IMR-90 (cell line): Measurements from ENCODE around the gene NPAS3.

Experiments used
- CTCF ChIP-seq: conservative IDR thresholded peaks from 2 replicates; pipeline ENCODE4 v1.5.1; 2012; ENCODE audit warnings: mild to moderate bottlenecking, low read depth, low read length, improper control_type of control experiment
- MAFK ChIP-seq: IDR thresholded peaks from 2 replicates; pipeline ENCODE4 v1.6.1; 2012; ENCODE audit warnings: low read depth, low read length, improper control_type of control experiment
- MXI1 ChIP-seq: IDR thresholded peaks from 2 replicates; pipeline ENCODE4 v1.6.1; 2012; ENCODE audit warnings: low read depth, mild to moderate bottlenecking, low read length, moderate library complexity, borderline replicate concordance
- USF2 ChIP-seq: fragments of 150-350 bp; IDR thresholded peaks from 2 replicates; pipeline ENCODE4 v1.6.1; 2017; ENCODE audit warnings: mild to moderate bottlenecking, antibody characterized with exemption, low read length, low read depth

GRCh38 chr14:33452995-33453394 is 514.3 kb downstream of the NPAS3 start:
- TF ChIP-seq CTCF, result no peak
- no peak for TF ChIP-seq MXI1
- no peak for TF ChIP-seq USF2
- no peak for TF ChIP-seq MAFK
